GM12878 (cell line): ENCODE data around the gene TSFM.

Experiments
- BRCA1 ChIP-seq: IDR thresholded peaks from 2 replicates; pipeline ENCODE4 v1.6.1; 2011; ENCODE audit warnings: low read depth, low read length, improper control_type of control experiment
- CREB1 ChIP-seq: IDR thresholded peaks from 2 replicates; pipeline ENCODE4 v1.6.1; 2012; ENCODE audit warnings: low read depth, mild to moderate bottlenecking, inconsistent platforms
- CTCF ChIP-seq, 3 experiments: IDR thresholded peaks in 2 of 3; conservative IDR thresholded peaks in 1 of 3; 2 replicates each; pipeline ENCODE4 v1.5.1; 2011; ENCODE audit warnings: low read depth in 3 of 3, low read length in 3 of 3, mild to moderate bottlenecking in 3 of 3, control low read depth in 2 of 3, moderate library complexity in 2 of 3, inconsistent platforms in 1 of 3, mixed read lengths in 1 of 3; ENCODE audit not compliant: control insufficient read depth in 2 of 3, insufficient read depth in 1 of 3; ENCODE audit errors: extremely low read depth in 1 of 3
- CUX1 ChIP-seq: IDR thresholded peaks from 2 replicates; pipeline ENCODE4 v1.6.1; 2012; ENCODE audit warnings: improper control_type of control experiment, low read depth, low read length; ENCODE audit not compliant: insufficient replicate concordance
- JUND ChIP-seq: IDR thresholded peaks from 2 replicates; pipeline ENCODE4 v1.6.1; 2012; ENCODE audit warnings: low read depth, mild to moderate bottlenecking, low read length, improper control_type of control experiment, moderate library complexity
- POLR2A ChIP-seq: IDR thresholded peaks from 2 replicates; pipeline ENCODE4 v1.6.1; 2011; ENCODE audit warnings: low read depth, mild to moderate bottlenecking, low read length
- POLR2AphosphoS5 ChIP-seq: IDR thresholded peaks from 2 replicates; pipeline ENCODE4 v1.6.1; 2011; ENCODE audit warnings: mild to moderate bottlenecking, low read length, inconsistent platforms
- SIX5 ChIP-seq: IDR thresholded peaks from 2 replicates; pipeline ENCODE4 v1.6.1; 2011; ENCODE audit warnings: mild to moderate bottlenecking, low read depth, low read length, moderate library complexity; ENCODE audit not compliant: severe bottlenecking

- TF ChIP-seq POLR2AphosphoS5 (no peak), CREB1 (peak; percentile 57), POLR2A (no peak), SIX5 (no peak), CUX1 (no peak), BRCA1 (no peak), JUND (no peak), CTCF (IDR thresholded peaks at IDR 0.05 in 2 of 3, conservative IDR thresholded peaks at IDR 0.05 in 1 of 3; ENCODE audit: control insufficient read depth in 2 of 3, extremely low read depth in 1 of 3, insufficient read depth in 1 of 3, low read depth in 3 of 3, low read length in 3 of 3) (peak; percentile 75 to 94 (median 86))
Observed at GRCh38 chr12:57756406-57757341, 25.9 kb upstream of the TSFM start.
